AG09319 (cell line): Measurements from ENCODE around the gene DCLK1.

Source experiments
- DNase-seq: peaks from one replicate; pipeline ENCODE4 v3.0.0-alpha.2; 2010; ENCODE audit warnings: low read depth; ENCODE audit errors: extremely low read depth
- CTCF ChIP-seq: IDR thresholded peaks from 2 replicates; pipeline ENCODE4 v1.5.1; 2011; ENCODE audit warnings: low read depth, mild to moderate bottlenecking, inconsistent platforms, low read length, moderate library complexity

DCLK1 gene

GRCh38 chr13:35768073-35768472, 363.1 kb downstream of the DCLK1 start:
- TF ChIP-seq CTCF, result no peak
- no peak for DNase-seq

GRCh38 chr13:35767256-35767976, 363.8 kb downstream of the DCLK1 start:
- no peak for TF ChIP-seq CTCF
- DNase-seq, result no peak

GRCh38 chr13:35766663-35767062, 364.5 kb downstream of the DCLK1 start:
- TF ChIP-seq CTCF, result no peak
- DNase-seq, result no peak

- TF ChIP-seq CTCF, result no peak
- DNase-seq, result no peak
Measured at GRCh38 chr13:35765941-35766340, 365.2 kb downstream of the DCLK1 start.

- no peak for TF ChIP-seq CTCF
- no peak for DNase-seq
Measured at GRCh38 chr13:35765366-35765765, 365.8 kb downstream of the DCLK1 start.

- no peak for DNase-seq
Measured at GRCh38 chr13:35764326-35765015, 366.7 kb downstream of the DCLK1 start.

More at GRCh38 chr13:35764326-35765015, 366.7 kb downstream of the DCLK1 start:
- TF ChIP-seq CTCF, result no peak
